GM10266 (cell line): ENCODE results near the gene CAMTA1.

Experiments used
- DNase-seq: peaks from one replicate; pipeline ENCODE4 v3.0.0; 2012; ENCODE audit errors: extremely low spot score
- CTCF ChIP-seq: IDR thresholded peaks from 2 replicates; pipeline ENCODE4 v1.5.1; 2012; ENCODE audit warnings: mild to moderate bottlenecking, low read depth; ENCODE audit not compliant: control insufficient read depth, insufficient read depth; ENCODE audit errors: missing control alignments

The CAMTA1 gene

GRCh38 chr1:7362947-7363346 lies 577.7 kb downstream of the CAMTA1 start:
- TF ChIP-seq CTCF, result no peak
- DNase-seq, result no peak

- no peak for DNase-seq
- no peak for TF ChIP-seq CTCF
Measured at GRCh38 chr1:7363450-7363849, 578.2 kb downstream of the CAMTA1 start.

- DNase-seq, result no peak
- TF ChIP-seq CTCF, result no peak
Measured at GRCh38 chr1:7365706-7366105, 580.5 kb downstream of the CAMTA1 start.

- TF ChIP-seq CTCF, result no peak
- DNase-seq, result no peak
Measured at GRCh38 chr1:7366286-7366954, 581.2 kb downstream of the CAMTA1 start.

- no peak for DNase-seq
- no peak for TF ChIP-seq CTCF
Measured at GRCh38 chr1:7366955-7367665, 581.9 kb downstream of the CAMTA1 start.

GRCh38 chr1:7369866-7370265 lies 584.6 kb downstream of the CAMTA1 start:
- DNase-seq, result no peak
- TF ChIP-seq CTCF, result no peak

- DNase-seq, result no peak
- no peak for TF ChIP-seq CTCF
Measured at GRCh38 chr1:7371926-7372325, 586.7 kb downstream of the CAMTA1 start.
